Endometrial microvascular endothelial cells (primary cell): Measurements from ENCODE around the gene AP4E1. TPM values are rescaled to one million over a fixed set of nuclear protein-coding genes. Genes with fewer than 3 reads are reported as not detected.
"Not testable (repeated sequence)": the region's sequence is repeated elsewhere in the genome, so short reads cannot be mapped to it uniquely, and the experiment has no call there.

Source experiments
- in situ Hi-C: cut with HindIII; loops from 2 replicates; pipeline ENCODE4 v1.10.0; 2017; ENCODE audit warnings: low sequenced_read_pairs, low pct_unique_long_range_greater_than_20kb; ENCODE audit errors: inconsistent ontology term
- total RNA-seq: library from RNA; depleted of rRNA; stranded (reverse); fragments of >200 nt; gene quantifications from one replicate; pipeline ENCODE4 v1.2.3, GENCODE V29; 2015; ENCODE audit errors: inconsistent ontology term

The AP4E1 gene
- 10.6 TPM for total RNA-seq

DNA sequence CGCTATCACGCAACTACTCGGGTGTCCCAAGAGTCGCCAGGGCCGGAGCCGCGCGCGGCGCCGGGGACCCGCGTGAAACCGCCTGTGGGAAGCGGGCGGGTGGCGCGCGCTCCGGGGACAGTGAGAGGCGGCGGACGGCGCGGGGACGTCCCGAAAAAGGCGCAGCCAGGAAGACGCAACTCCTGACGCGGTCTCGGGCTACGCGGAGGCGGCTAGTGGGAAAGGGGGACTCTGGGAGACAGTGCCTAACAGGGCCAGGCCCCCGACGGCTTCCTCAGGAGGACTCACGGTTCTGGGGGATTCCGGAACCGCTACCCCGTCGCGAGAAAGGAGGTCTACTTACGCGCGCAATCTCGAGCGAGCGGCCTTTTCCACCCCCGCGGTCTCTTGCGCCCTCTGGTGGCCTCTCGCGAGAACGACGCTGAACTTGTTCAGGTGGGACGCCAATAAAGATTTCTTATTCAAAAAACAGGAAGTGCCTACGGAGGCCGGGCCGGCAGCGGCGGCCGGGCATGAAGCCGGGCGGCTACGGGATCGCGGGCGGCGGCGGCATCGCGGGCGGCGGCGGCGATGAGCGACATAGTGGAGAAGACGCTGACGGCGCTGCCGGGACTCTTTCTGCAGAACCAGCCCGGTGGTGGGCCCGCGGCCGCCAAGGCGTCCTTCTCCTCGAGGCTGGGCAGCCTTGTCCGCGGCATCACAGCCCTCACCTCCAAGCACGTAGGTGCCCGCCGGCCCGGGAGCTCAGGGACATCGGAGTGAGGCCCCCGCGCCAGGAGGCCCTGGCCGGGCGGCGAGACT is at the start of gene AP4E1:
Gene AP4E1, plus strand, starts transcription at position 475 of the 801 bp plus-strand sequence. Its CDS starts 96 bp downstream, at position 571.
- in situ Hi-C loops, result no loop called here

GRCh38 chr15:50860824-50861223 is 47.7 kb upstream of the AP4E1 start:
- in situ Hi-C loops, result no loop called here

DNA sequence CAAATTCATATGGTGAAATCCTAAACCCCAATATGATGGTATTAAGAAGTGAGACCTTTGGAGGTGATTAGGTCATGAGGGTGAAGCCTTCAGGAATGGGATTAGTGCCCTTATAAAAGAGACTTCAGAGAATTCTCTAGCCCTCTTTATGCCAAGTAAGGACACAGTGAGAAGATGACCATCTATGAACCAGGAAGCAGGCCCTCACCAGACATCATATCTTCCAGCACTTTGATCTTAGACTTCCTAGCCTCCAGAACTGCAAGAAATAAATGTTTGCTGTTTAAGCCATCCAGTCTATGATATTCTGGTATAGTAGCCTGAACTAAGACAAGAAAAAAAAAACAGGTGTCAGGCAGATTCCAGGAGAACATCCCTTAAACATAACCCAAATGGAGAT is 45.9 kb upstream of the AP4E1 start:
- in situ Hi-C loops, result no loop called here

- in situ Hi-C loops, result no loop called here
Measured at GRCh38 chr15:50864873-50865272, 43.6 kb upstream of the AP4E1 start.

DNA sequence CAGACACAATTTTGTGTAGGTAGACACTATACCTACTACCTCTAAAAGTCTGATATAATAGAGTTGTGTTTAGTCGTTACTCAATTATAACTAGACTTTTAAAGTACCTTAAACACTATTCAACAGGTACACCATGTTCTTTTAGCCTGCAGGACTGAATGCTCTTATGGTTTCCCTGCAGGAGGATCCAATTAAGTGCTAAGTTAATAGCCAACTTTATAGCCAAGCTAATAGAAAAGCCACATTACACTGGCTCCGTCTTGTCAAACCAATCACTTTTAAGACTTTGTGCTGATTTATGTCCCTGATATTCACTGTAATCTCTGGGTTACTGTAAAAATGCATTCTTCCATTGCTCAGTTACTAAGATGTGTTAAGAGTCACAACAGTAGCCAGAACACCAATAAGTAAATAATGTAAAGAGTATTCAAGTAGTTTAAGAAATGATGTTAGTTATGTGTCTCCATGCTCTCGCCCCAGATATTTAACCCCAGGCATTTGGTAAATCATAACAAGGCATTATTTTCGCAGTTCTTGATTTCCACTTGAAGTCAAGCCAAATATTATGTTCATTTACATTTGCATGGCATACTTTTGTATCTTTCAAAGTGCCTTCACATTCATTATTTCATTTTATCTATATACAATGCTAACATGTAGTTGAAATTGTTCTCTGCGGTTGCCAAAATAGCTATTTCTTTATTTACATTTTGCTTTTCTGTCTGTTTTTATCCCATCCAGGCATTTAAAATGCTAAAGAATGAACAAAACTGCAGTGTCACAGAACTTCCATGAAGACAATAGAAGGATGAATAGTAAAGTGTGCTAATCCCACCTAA is 42.7 kb upstream of the AP4E1 start:
- in situ Hi-C loops, result no loop called here

DNA sequence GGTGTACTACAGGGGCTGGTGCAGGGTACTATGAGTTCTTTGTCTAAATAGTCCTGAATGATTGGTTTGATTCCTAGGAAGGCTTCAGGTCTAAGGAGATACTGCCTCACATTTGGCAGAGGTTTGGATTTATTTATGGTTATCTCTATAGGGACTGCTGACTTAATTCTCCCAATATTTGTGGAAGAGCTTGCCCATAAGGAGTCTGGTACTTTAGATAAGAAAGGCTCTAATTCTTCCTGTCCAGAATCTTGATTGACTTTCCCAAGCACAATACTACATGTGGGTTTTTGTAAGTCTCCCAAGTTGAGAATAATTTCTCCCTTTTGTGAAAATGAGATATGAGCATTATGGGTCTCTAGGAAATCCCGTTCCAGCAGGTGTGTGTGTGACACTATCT is 36.7 kb upstream of the AP4E1 start:
- in situ Hi-C loops, result no loop called here

GRCh38 chr15:50872832-50873426 is 35.6 kb upstream of the AP4E1 start:
- in situ Hi-C loops, result no loop called here

DNA sequence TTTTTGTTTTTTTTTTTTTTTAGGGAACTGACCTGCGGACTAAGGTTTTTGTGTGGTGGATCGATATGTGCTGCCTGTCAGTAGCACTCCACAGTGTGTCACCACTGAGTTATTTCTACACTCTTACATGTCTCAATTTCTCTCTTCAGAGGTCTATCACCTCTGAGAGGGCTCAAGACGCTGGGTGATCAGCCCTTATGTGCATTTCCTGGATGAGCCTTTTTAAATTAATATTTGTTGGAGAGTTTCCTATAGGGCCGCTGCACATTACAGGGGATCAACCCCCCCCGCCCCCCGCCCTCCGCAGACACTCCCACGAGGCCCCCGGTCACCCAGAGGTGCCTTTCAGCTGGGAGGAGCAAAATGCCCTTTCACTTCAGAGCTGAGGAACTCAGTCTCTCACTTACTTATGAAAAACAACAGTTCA is 34.5 kb upstream of the AP4E1 start:
- in situ Hi-C loops, result no loop called here

DNA sequence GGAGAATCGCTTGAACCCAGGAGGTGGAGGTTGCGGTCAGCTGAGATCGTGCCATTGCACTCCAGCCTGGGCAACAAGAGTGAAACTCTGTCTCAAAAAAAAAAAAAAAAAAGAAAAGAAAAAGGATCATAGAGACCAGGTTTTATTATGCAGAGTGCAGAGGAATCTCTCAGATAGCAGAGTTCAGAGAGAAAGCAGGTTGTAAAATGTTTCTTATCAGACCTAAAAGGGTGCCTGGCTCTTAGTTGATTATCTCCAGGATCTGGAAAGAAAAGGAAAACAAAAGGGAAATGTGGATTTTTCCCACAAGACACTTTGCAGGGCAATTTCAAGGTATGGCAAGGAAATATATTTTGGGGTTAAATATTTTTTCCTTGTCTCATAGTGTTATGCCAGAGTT is 33.2 kb upstream of the AP4E1 start:
- in situ Hi-C loops, result not testable (repeated sequence)

DNA sequence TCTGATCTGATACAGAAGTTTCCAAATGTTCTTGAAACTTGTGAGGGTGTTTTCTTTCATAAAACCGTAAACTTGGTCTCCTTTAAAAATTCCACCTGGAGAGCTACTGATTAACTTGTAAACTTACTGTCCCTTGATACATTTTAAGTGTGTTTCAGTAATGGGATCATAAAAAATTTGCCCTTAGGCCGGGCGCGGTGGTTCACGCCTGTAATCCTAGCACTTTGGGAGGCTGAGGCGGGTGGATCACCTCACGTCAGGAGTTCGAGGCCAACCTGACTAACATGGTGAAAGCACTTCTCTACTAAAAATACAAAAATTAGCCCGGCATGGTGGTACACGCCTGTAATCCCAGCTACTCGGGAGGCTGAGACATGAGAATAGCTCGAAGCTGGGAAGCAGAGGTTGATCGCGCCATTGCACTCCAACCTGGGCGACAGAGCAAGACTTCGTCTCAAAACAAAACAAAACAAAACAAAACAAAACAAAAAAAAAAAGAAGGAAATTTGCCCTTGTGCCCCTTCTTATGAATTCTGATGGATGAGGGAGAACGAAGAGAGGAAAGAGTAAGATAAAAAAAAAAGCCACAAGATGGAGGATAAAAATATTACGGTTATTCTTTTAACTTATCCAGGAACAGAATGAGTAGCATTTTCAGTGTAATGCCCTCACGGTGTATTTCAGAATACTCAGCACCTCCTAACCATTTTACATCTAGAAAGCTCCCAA is 32.1 kb upstream of the AP4E1 start:
- in situ Hi-C loops, result no loop called here

DNA sequence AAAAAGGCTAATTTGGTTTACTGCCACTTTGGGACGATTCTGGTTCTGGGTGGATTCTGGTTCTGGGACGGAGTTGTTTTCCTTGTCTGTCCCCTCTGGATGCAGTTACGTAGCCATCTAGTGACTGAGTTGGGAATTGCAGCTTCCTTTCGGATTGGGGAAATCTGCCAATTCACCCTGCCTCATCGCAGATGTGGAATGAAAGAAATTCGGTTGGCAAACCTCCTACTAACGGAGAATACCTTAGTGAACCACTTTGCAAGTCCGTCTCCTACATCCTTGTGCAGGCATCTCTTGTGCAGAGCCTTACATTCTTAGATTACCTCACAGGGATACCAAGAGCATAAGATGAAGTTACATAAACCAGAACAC is 31.5 kb upstream of the AP4E1 start:
- in situ Hi-C loops, result no loop called here

DNA sequence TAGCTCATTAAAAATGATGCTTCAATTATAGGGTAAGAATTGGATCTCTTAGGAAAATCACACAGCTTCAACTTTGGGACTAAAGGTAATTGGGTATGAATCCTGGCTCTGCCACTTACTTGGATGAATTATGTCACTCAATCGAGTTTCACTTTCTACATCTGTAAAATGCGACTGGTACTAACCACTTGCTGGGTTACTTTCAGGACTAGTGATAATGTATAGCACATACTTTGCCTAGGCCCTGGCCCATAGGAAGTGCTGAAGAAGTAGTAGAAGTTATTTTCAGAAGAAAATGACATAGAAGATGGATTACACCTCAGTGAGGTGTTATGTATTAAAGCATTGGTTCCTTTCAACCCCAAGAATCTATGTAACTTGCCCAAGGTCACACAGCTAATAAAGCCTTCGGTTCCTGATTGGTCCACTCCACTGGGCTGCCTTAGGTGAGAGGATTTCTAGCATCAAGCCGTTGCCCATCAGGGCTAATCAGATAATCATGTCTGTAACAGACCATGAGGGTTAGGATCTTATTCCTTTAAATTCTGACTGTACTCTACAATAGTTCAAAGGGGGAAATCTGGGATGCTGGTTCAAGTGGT is 29.4 kb upstream of the AP4E1 start:
- in situ Hi-C loops, result no loop called here

GRCh38 chr15:50880206-50880605 is 28.3 kb upstream of the AP4E1 start:
- in situ Hi-C loops, result no loop called here

- in situ Hi-C loops, result no loop called here
Measured at GRCh38 chr15:50880651-50881114, 27.8 kb upstream of the AP4E1 start.

DNA sequence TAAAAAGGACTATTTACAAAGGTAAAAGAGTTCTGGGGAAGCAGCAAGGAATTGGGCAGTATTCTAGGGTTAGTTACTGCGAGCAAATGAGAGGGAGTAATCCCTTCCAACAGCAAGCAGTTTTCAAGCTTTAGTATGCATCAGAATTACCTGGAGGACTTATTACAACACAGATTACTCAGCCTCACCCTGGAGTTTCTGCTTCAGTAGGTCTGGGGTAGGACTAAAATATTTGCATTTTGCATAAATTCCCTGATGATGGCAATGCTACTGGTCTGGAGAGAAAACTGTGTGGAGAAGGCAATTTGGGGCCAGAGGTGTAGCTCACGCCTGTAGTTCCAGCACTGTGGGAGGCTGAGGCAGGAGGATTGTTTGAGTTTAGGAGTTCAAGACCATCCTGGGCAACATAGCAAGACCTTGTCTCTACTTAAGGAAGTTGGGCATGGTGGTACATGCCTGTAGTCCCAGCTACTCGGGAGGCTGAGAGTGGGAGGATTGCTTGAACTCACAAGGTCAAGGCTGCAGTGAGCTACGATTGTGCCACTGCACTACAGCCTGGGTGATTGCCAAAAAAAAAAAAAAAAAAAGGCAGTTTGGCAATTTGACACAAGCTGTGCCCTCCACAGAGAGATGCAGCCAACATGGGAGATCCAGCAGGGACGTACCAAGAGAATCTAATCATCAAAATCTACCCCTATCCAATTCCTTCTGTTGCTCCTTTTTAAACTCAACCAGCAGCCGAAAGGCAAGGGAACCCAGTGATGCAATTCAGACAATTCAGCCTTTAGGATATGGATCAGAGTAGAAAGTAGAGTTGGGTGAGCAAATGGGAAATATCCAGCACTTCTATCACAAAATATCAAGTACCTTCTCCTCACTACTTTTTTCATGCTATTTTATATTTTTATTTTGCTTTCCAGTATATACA is 27.1 kb upstream of the AP4E1 start:
- in situ Hi-C loops, result no loop called here

DNA sequence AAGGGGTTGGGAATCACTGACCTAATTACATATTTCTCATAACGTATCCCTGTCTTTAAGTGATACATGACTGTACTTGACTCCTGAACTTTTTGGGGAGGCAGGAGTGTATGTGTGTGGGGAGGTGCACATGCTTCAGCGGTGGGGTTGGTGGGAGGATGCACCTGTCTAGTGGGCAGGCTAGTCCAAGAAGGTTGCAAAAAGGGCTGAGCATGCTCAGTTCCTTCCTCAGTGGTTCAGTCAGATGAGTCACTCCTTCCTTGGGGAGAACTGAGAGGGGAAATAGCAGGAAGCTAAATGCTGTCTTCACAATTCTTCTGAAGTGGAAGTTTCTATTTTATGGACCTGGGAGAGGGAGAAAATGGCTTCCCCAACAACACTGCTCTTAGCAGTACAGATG is 24.6 kb upstream of the AP4E1 start:
- in situ Hi-C loops, result no loop called here

- in situ Hi-C loops, result no loop called here
Measured at GRCh38 chr15:50884540-50884939, 23.9 kb upstream of the AP4E1 start.

GRCh38 chr15:50886139-50886467 is 22.4 kb upstream of the AP4E1 start:
- in situ Hi-C loops, result no loop called here
